ENCODE data around the gene TFDP1. TPM values are rescaled to one million over a fixed set of nuclear protein-coding genes. Genes with fewer than 3 reads are reported as not detected.

Gene TFDP1
- total RNA-seq, 4 donors from 2014 or later = 19.2 to 45.3 (median 34.1) TPM

GRCh38 chr13:113625965-113626721, 41.6 kb downstream of the TFDP1 start:
- Histone ChIP-seq H3K36me3 (peaks cover 0 to 58% (median 0%) of the 10 kb centered on the region in 3 donors), H3K27ac (no peak overlapping the region), H3K9me3 (no peaks in the 10 kb centered on the region), H3K27me3 (no peaks in the 10 kb centered on the region), H3K4me3 (no peak overlapping the region), H3K4me1 (peaks cover 0 to 6% (median 0%) of the 10 kb centered on the region in 4 donors)
- 69 to 71% methylated on average over 24 of the region's 24 CpGs for WGBS, 2 donors
- no peak for TF ChIP-seq POLR2A (IDR thresholded peaks at IDR 0.05)
- TF ChIP-seq CTCF (IDR thresholded peaks at IDR 0.05) = no peak
- TF ChIP-seq EP300 (IDR thresholded peaks at IDR 0.05) = no peak
- DNase-seq (ENCODE audit: low spot score in 2 of 2) = no peak

GRCh38 chr13:113627136-113627535, 42.6 kb downstream of the TFDP1 start:
- no peak overlapping the region for H3K27ac ChIP-seq
- 78 to 82% methylated on average over 16 of the region's 16 CpGs for WGBS, 2 donors
- H3K4me3 ChIP-seq = no peak overlapping the region
- DNase-seq (ENCODE audit: low spot score in 2 of 2) = no peak
- no peaks in the 10 kb centered on the region for H3K9me3 ChIP-seq
- H3K27me3 ChIP-seq = no peaks in the 10 kb centered on the region
- H3K4me1 ChIP-seq = peaks cover 0 to 6% (median 0%) of the 10 kb centered on the region in 4 donors
- no peak for TF ChIP-seq POLR2A (IDR thresholded peaks at IDR 0.05)
- TF ChIP-seq CTCF (IDR thresholded peaks at IDR 0.05) = no peak
- TF ChIP-seq EP300 (IDR thresholded peaks at IDR 0.05) = no peak
- peaks cover 0 to 64% (median 0%) of the 10 kb centered on the region in 3 donors for H3K36me3 ChIP-seq

GRCh38 chr13:113628291-113629270, 44.0 kb downstream of the TFDP1 start:
- 87% methylated on average over 25 to 28 of the region's 30 CpGs for WGBS, 2 donors
- H3K9me3 ChIP-seq = no peaks in the 10 kb centered on the region
- no peak overlapping the region for H3K27ac ChIP-seq
- peaks cover 0 to 6% (median 0%) of the 10 kb centered on the region in 4 donors for H3K4me1 ChIP-seq
- no peak overlapping the region for H3K4me3 ChIP-seq
- no peaks in the 10 kb centered on the region for H3K27me3 ChIP-seq
- TF ChIP-seq EP300 (IDR thresholded peaks at IDR 0.05) (no peak), POLR2A (IDR thresholded peaks at IDR 0.05) (no peak), CTCF (IDR thresholded peaks at IDR 0.05) (no peak)
- no peak for DNase-seq (ENCODE audit: low spot score in 2 of 2)
- peaks cover 0 to 63% (median 0%) of the 10 kb centered on the region in 3 donors for H3K36me3 ChIP-seq

GRCh38 chr13:113629866-113630265, 45.3 kb downstream of the TFDP1 start:
- Histone ChIP-seq H3K36me3 (peaks cover 0 to 67% (median 4%) of the 10 kb centered on the region in 3 donors), H3K27ac (no peak overlapping the region), H3K4me1 (peaks cover 0 to 6% (median 0%) of the 10 kb centered on the region in 4 donors), H3K9me3 (no peaks in the 10 kb centered on the region), H3K4me3 (no peak overlapping the region), H3K27me3 (no peaks in the 10 kb centered on the region)
- DNase-seq (ENCODE audit: low spot score in 2 of 2) = no peak
- 89 to 93% methylated on average over 17 of the region's 17 CpGs for WGBS, 2 donors
- TF ChIP-seq CTCF (IDR thresholded peaks at IDR 0.05) (no peak), EP300 (IDR thresholded peaks at IDR 0.05) (no peak), POLR2A (IDR thresholded peaks at IDR 0.05) (no peak)
